Cardiac muscle cell (in vitro differentiated cells and primary cell): Measurements from ENCODE around the gene SLC35G3. TPM values are rescaled to one million over a fixed set of nuclear protein-coding genes. Genes with fewer than 3 reads are reported as not detected.
"Not testable (repeated sequence)": the region's sequence is repeated elsewhere in the genome, so short reads cannot be mapped to it uniquely, and the experiment has no call there.

ENCODE experiments used
- DNase-seq, 2 donors: peaks; one replicate each; pipeline versions ENCODE4 v3.0.0 to v3.0.0-alpha.2; 2010 to 2017; ENCODE audit warnings: low read depth in 1 of 2, low spot score in 1 of 2
- H3K27ac ChIP-seq: fragments of 200-600 bp; sonication (generic); 2 replicates; pipeline ENCODE4 v1.5.1; 2016
- H3K27me3 ChIP-seq: fragments of 200-600 bp; sonication (generic); 2 replicates; pipeline ENCODE4 v1.6.0; 2016; ENCODE audit warnings: control low read depth
- H3K36me3 ChIP-seq: fragments of 200-600 bp; sonication (generic); 2 replicates; pipeline ENCODE4 v1.5.1; 2016; ENCODE audit warnings: control low read depth
- H3K4me1 ChIP-seq: fragments of 200-600 bp; sonication (generic); 2 replicates; pipeline ENCODE4 v1.8.1; 2017; ENCODE audit warnings: low read depth, mild to moderate bottlenecking, mixed run types
- H3K4me3 ChIP-seq: fragments of 200-600 bp; sonication (generic); 2 replicates; pipeline ENCODE4 v1.5.1; 2016; ENCODE audit warnings: mild to moderate bottlenecking
- H3K9me3 ChIP-seq: fragments of 200-600 bp; sonication (generic); 2 replicates; pipeline ENCODE4 v1.5.1; 2017; ENCODE audit warnings: low read depth, mild to moderate bottlenecking, control low read depth
- CTCF ChIP-seq: IDR thresholded peaks from 2 replicates; pipeline ENCODE4 v1.5.1; 2012; ENCODE audit warnings: low read depth, mild to moderate bottlenecking, low read length
- polyA plus RNA-seq: library from polyadenylated mRNA; unstranded; fragments of >200 nt; fragmentation: Nextera tagmentation; extraction: Ambion mirVana; gene quantifications from 2 replicates; pipeline ENCODE4 v1.2.1, GENCODE V29; 2016
- total RNA-seq: library from RNA; depleted of rRNA; stranded (reverse); fragments of >200 nt; gene quantifications from 2 replicates; pipeline ENCODE4 v1.2.3, GENCODE V29; 2016

Gene SLC35G3
- total and polyA plus RNA-seq, 2 experiments from 2014 or later: 0.65 TPM; not detected in 1

GRCh38 chr17:35152421-35153140 is 41.6 kb downstream of the SLC35G3 start:
- no peaks in the 10 kb centered on the region for H3K9me3 ChIP-seq
- no peak overlapping the region for H3K4me3 ChIP-seq
- H3K27me3 ChIP-seq: no peaks in the 10 kb centered on the region
- no peak overlapping the region for H3K27ac ChIP-seq
- DNase-seq: no peak
- no peak for TF ChIP-seq CTCF
- peaks cover 20% of the 10 kb centered on the region for H3K4me1 ChIP-seq
- H3K36me3 ChIP-seq: peaks cover 67% of the 10 kb centered on the region

GRCh38 chr17:35151080-35151479 is 43.1 kb downstream of the SLC35G3 start:
- not testable (repeated sequence) for H3K4me3 ChIP-seq, H3K27me3 ChIP-seq, H3K9me3 ChIP-seq, DNase-seq, H3K27ac ChIP-seq
- peaks cover 31% of the 10 kb centered on the region for H3K4me1 ChIP-seq
- H3K36me3 ChIP-seq: peaks cover 54% of the 10 kb centered on the region

GRCh38 chr17:35149941-35150340 is 44.3 kb downstream of the SLC35G3 start:
- Histone ChIP-seq H3K4me1 (peaks cover 32% of the 10 kb centered on the region), H3K4me3 (peak overlapping the region; percentile 5), H3K27me3 (no peaks in the 10 kb centered on the region), H3K27ac (peak overlapping the region; percentile 99), H3K9me3 (no peaks in the 10 kb centered on the region), H3K36me3 (peaks cover 43% of the 10 kb centered on the region)
- TF ChIP-seq CTCF: no peak
- DNase-seq: no peak

- H3K4me3 ChIP-seq: peak overlapping the region; percentile 29
- peak in 1 of 2 donors; percentile 27 for DNase-seq
- TF ChIP-seq CTCF: no peak
- no peaks in the 10 kb centered on the region for H3K9me3 ChIP-seq
- peaks cover 27% of the 10 kb centered on the region for H3K36me3 ChIP-seq
- peak overlapping the region; percentile 99 for H3K27ac ChIP-seq
- no peaks in the 10 kb centered on the region for H3K27me3 ChIP-seq
- peaks cover 32% of the 10 kb centered on the region for H3K4me1 ChIP-seq
These were observed 46.0 kb downstream of the SLC35G3 start for GRCh38 chr17:35148144-35148543.

GRCh38 chr17:35147375-35147905 is 46.8 kb downstream of the SLC35G3 start, which contains the start of gene UNC45B:
Gene UNC45B, plus strand, starts transcription at chr17:35147817. Its CDS starts 447 bp downstream, at chr17:35148264.
- peaks cover 32% of the 10 kb centered on the region for H3K4me1 ChIP-seq
- peak within 1 kb of the TSS; percentile 99 for H3K27ac ChIP-seq
- H3K27me3 ChIP-seq: no peaks in the 10 kb centered on the region
- no peaks in the 10 kb centered on the region for H3K9me3 ChIP-seq
- DNase-seq: peak in 1 of 2 donors; percentile 93
- H3K36me3 ChIP-seq: peaks cover 20% of the 10 kb centered on the region
- H3K4me3 ChIP-seq: peak within 1 kb of the TSS; percentile 29
- TF ChIP-seq CTCF: no peak

- Histone ChIP-seq H3K4me1 (peaks cover 32% of the 10 kb centered on the region), H3K9me3 (no peaks in the 10 kb centered on the region), H3K4me3 (no peak overlapping the region), H3K27ac (peak overlapping the region; percentile 99), H3K27me3 (no peaks in the 10 kb centered on the region), H3K36me3 (peaks cover 9% of the 10 kb centered on the region)
- no peak for TF ChIP-seq CTCF
- DNase-seq: peak in 1 of 2 donors; percentile 22
These were observed 47.9 kb downstream of the SLC35G3 start for GRCh38 chr17:35146214-35146833.
